ENCODE results near the gene MARK1. TPM values are rescaled to one million over a fixed set of nuclear protein-coding genes. Genes with fewer than 3 reads are reported as not detected.

MARK1 gene
- total RNA-seq, 1 experiment from 2014 or later: not detected

DNA sequence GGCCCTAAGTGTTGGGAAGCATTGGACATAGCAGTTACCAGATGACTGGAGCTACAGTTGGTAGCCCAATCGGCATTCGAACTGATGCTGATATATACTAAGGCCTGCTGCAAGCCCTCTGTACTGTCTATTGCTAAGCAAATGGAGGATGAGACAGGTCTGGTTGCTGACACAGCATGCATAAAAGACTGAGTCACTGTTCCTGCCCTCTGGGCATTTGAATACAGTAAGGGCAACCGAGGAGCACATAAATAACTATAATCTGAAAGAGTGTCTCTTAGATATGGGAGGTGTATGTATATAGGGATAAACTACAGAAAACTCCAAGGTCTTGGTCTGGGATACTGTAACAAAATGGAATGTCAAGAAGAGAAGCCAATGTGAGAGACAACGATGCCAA is 16.8 kb upstream of the MARK1 start:
- Histone ChIP-seq H3K4me3 (ENCODE audit: low read depth in 2 of 2, low read length in 2 of 2) (no peak overlapping the region), H3K9me3 (ENCODE audit: control insufficient read depth, insufficient read depth, low read depth, low read length) (no peaks in the 10 kb centered on the region), H3K36me3 (ENCODE audit: control insufficient read depth, insufficient read depth, low read length) (no peaks in the 10 kb centered on the region), H3K4me1 (ENCODE audit: control insufficient read depth, insufficient read depth, low read length) (no peaks in the 10 kb centered on the region), H3K27ac (ENCODE audit: low read length) (no peak overlapping the region), H3K27me3 (ENCODE audit: control insufficient read depth, insufficient read depth, low read length) (peaks cover 10% of the 10 kb centered on the region)
- in situ Hi-C loops (cut with HindIII; ENCODE audit: low pct_unique_long_range_greater_than_20kb, low sequenced_read_pairs) (no loop called here), intact Hi-C loops (cut with micrococcal nuclease; ENCODE audit: unreplicated experiment) (no loop called here)
- no TSS peak for BruUV-seq (replicated peaks)
- ATAC-seq (no peak), DNase-seq (ENCODE audit: low read depth, low spot score) (no peak)
- CTCF ChIA-PET: no interaction called here
- POLR2A ChIA-PET: no interaction called here
- TF ChIP-seq TCF7L2 (IDR thresholded peaks at IDR 0.05; ENCODE audit: low read depth, low read length) (no peak), POLR2AphosphoS5 (IDR thresholded peaks at IDR 0.05; ENCODE audit: low read depth, low read length) (no peak), SIN3A (IDR thresholded peaks at IDR 0.05; ENCODE audit: borderline replicate concordance, insufficient read depth, low read depth, low read length) (no peak)
- TF ChIP-seq, protein P1, sequence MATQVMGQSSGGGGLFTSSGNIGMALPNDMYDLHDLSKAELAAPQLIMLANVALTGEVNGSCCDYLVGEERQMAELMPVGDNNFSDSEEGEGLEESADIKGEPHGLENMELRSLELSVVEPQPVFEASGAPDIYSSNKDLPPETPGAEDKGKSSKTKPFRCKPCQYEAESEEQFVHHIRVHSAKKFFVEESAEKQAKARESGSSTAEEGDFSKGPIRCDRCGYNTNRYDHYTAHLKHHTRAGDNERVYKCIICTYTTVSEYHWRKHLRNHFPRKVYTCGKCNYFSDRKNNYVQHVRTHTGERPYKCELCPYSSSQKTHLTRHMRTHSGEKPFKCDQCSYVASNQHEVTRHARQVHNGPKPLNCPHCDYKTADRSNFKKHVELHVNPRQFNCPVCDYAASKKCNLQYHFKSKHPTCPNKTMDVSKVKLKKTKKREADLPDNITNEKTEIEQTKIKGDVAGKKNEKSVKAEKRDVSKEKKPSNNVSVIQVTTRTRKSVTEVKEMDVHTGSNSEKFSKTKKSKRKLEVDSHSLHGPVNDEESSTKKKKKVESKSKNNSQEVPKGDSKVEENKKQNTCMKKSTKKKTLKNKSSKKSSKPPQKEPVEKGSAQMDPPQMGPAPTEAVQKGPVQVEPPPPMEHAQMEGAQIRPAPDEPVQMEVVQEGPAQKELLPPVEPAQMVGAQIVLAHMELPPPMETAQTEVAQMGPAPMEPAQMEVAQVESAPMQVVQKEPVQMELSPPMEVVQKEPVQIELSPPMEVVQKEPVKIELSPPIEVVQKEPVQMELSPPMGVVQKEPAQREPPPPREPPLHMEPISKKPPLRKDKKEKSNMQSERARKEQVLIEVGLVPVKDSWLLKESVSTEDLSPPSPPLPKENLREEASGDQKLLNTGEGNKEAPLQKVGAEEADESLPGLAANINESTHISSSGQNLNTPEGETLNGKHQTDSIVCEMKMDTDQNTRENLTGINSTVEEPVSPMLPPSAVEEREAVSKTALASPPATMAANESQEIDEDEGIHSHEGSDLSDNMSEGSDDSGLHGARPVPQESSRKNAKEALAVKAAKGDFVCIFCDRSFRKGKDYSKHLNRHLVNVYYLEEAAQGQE (IDR thresholded peaks at IDR 0.05; ENCODE audit: insufficient read depth in 1 of 2, low read depth in 2 of 2, low read length in 1 of 2): no peak
- TF ChIP-seq, protein P2, sequence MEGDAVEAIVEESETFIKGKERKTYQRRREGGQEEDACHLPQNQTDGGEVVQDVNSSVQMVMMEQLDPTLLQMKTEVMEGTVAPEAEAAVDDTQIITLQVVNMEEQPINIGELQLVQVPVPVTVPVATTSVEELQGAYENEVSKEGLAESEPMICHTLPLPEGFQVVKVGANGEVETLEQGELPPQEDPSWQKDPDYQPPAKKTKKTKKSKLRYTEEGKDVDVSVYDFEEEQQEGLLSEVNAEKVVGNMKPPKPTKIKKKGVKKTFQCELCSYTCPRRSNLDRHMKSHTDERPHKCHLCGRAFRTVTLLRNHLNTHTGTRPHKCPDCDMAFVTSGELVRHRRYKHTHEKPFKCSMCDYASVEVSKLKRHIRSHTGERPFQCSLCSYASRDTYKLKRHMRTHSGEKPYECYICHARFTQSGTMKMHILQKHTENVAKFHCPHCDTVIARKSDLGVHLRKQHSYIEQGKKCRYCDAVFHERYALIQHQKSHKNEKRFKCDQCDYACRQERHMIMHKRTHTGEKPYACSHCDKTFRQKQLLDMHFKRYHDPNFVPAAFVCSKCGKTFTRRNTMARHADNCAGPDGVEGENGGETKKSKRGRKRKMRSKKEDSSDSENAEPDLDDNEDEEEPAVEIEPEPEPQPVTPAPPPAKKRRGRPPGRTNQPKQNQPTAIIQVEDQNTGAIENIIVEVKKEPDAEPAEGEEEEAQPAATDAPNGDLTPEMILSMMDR (IDR thresholded peaks at IDR 0.05): no peak

DNA sequence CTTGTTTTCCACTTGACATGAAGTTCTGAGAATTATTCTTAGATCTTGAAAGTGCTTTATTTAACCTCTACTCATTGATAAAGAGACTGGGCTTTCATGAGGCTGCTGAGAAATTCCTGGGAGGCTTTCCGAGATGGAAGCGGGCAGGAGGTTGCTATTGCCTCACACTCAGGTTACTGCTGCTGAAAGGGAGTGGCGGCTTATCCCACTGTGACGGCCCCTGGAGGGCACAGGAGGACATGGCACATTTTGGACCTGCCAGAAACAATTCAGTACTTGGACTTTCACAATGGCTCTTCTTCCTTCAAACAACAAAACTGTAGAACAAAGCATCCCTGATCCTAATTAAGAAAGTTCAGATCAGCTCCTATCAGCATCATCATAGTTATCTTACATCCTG is 16.2 kb upstream of the MARK1 start:
- TF ChIP-seq TCF7L2 (IDR thresholded peaks at IDR 0.05; ENCODE audit: low read depth, low read length): no peak
- TF ChIP-seq SIN3A (IDR thresholded peaks at IDR 0.05; ENCODE audit: borderline replicate concordance, insufficient read depth, low read depth, low read length): no peak
- no peak for TF ChIP-seq POLR2AphosphoS5 (IDR thresholded peaks at IDR 0.05; ENCODE audit: low read depth, low read length)
- TF ChIP-seq, protein P1 (IDR thresholded peaks at IDR 0.05; ENCODE audit: insufficient read depth in 1 of 2, low read depth in 2 of 2, low read length in 1 of 2): no peak
- intact Hi-C loops (cut with micrococcal nuclease; ENCODE audit: unreplicated experiment): no loop called here
- in situ Hi-C loops (cut with HindIII; ENCODE audit: low pct_unique_long_range_greater_than_20kb, low sequenced_read_pairs): no loop called here
- H3K36me3 ChIP-seq (ENCODE audit: control insufficient read depth, insufficient read depth, low read length): no peaks in the 10 kb centered on the region
- no peaks in the 10 kb centered on the region for H3K4me1 ChIP-seq (ENCODE audit: control insufficient read depth, insufficient read depth, low read length)
- H3K4me3 ChIP-seq (ENCODE audit: low read depth in 2 of 2, low read length in 2 of 2): no peak overlapping the region
- DNase-seq (ENCODE audit: low read depth, low spot score) (no peak), ATAC-seq (no peak)
- POLR2A ChIA-PET: no interaction called here
- H3K9me3 ChIP-seq (ENCODE audit: control insufficient read depth, insufficient read depth, low read depth, low read length): no peaks in the 10 kb centered on the region
- CTCF ChIA-PET: no interaction called here
- no peak overlapping the region for H3K27ac ChIP-seq (ENCODE audit: low read length)
- peaks cover 10% of the 10 kb centered on the region for H3K27me3 ChIP-seq (ENCODE audit: control insufficient read depth, insufficient read depth, low read length)
- no TSS peak for BruUV-seq (replicated peaks)

Data from Panc1 (cell line).